Prostate gland (tissue), 2 donors: ENCODE data around the gene PLCB2.

ENCODE experiments used
- CTCF ChIP-seq, 4 experiments: fragments of 200-600 bp in 2 of 4; fragments of 450-650 bp in 2 of 4; sonication (generic) in 2 of 4; IDR thresholded peaks; 1 replicate in 3 of 4; 2 replicates in 1 of 4; pipeline ENCODE4 v1.5.1; 2016 to 2019; ENCODE audit warnings: antibody characterized with exemption in 4 of 4, mild to moderate bottlenecking in 2 of 4, moderate library complexity in 2 of 4
- POLR2A ChIP-seq: fragments of 450-650 bp; IDR thresholded peaks from one replicate; pipeline ENCODE4 v1.6.1; 2016; ENCODE audit warnings: antibody characterized with exemption, mild to moderate bottlenecking

- peak; percentile 70 for TF ChIP-seq POLR2A
- peak in 1 of 4 experiments; percentile 5 for TF ChIP-seq CTCF (IDR thresholded peaks at IDR 0.05)
Observed at GRCh38 chr15:40252438-40253166, 55.1 kb downstream of the PLCB2 start.
